Mammary epithelial cell (primary cell): ENCODE measurements around the gene ADARB2.

Source experiments
- CTCF ChIP-seq, 2 donors: IDR thresholded peaks in 1 of 2; conservative IDR thresholded peaks in 1 of 2; 2 replicates each; pipeline ENCODE4 v1.5.1; 2011 to 2012; ENCODE audit warnings: inconsistent platforms in 2 of 2, low read length in 2 of 2, mild to moderate bottlenecking in 2 of 2, control low read depth in 1 of 2, low read depth in 1 of 2; ENCODE audit not compliant: insufficient read depth in 1 of 2; ENCODE audit errors: extremely low read depth in 1 of 2
- EZH2 ChIP-seq: IDR thresholded peaks from 2 replicates; pipeline ENCODE4 v1.6.1; 2012; ENCODE audit warnings: low read length, inconsistent platforms, borderline replicate concordance

GRCh38 chr10:1418031-1418550 lies 319.2 kb downstream of the ADARB2 start:
- TF ChIP-seq CTCF (conservative IDR thresholded peaks at IDR 0.05 in 1 of 2, IDR thresholded peaks at IDR 0.05 in 1 of 2; ENCODE audit: extremely low read depth in 1 of 2, insufficient read depth in 1 of 2, low read depth in 1 of 2, low read length in 2 of 2) (no peak), EZH2 (no peak)
